SK-N-SH (cell line): ENCODE measurements around the gene SPSB3.

Experiments used
- ELF1 ChIP-seq: IDR thresholded peaks from 2 replicates; pipeline ENCODE4 v1.4.0; 2012
- FOXJ3 ChIP-seq: sonication (generic); formaldehyde crosslinking; IDR thresholded peaks from 2 replicates; pipeline ENCODE4 v1.5.1; 2020; ENCODE audit warnings: mild to moderate bottlenecking, missing genetic modification reagents
- FOXM1 ChIP-seq: IDR thresholded peaks from 2 replicates; pipeline ENCODE4 v1.4.0; 2012; ENCODE audit warnings: low read depth, mild to moderate bottlenecking
- POLR2AphosphoS5 ChIP-seq: IDR thresholded peaks from 2 replicates; pipeline ENCODE4 v1.6.1; 2012; ENCODE audit warnings: low read depth, low read length
- RXRA ChIP-seq: IDR thresholded peaks from 2 replicates; pipeline ENCODE4 v1.4.0; 2012; ENCODE audit warnings: low read depth, mild to moderate bottlenecking, borderline replicate concordance
- TAF1 ChIP-seq: IDR thresholded peaks from 2 replicates; pipeline ENCODE4 v1.6.1; 2012; ENCODE audit warnings: low read depth, mild to moderate bottlenecking, low read length, moderate library complexity, borderline replicate concordance
- TEAD4 ChIP-seq: IDR thresholded peaks from 2 replicates; pipeline ENCODE4 v1.4.0; 2012; ENCODE audit warnings: mild to moderate bottlenecking, borderline replicate concordance; ENCODE audit not compliant: insufficient read depth
- YY1 ChIP-seq: IDR thresholded peaks from 2 replicates; pipeline ENCODE4 v1.4.0; 2012; ENCODE audit warnings: low read depth, mild to moderate bottlenecking
- TF ChIP-seq, protein P1 (sequence below): fragments of 200-600 bp; sonication (generic); IDR thresholded peaks from 2 replicates; pipeline ENCODE4 v1.6.1; 2017; ENCODE audit warnings: antibody characterized with exemption, mild to moderate bottlenecking, moderate library complexity

DNA sequence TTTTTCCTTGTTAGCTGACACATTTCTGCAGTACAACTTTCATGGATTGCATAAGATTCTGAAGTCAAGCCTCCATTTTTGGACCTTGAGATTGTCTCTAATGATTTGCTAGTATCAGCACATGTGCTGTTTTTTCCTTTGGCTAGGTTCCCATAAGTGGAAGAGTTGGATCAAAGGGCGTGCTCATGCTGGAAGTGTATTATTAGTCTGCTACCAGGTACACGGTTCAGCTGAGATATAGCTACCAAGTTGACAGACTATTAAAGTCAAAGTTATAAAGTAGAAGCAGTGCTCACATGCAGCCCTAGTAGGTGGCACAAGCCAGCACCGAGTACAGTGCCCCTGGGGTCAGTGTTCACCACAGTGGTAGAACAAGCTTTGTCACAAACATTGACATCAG is 47.8 kb upstream of the SPSB3 start:
- no peak for TF ChIP-seq ELF1
- TF ChIP-seq, protein P1, sequence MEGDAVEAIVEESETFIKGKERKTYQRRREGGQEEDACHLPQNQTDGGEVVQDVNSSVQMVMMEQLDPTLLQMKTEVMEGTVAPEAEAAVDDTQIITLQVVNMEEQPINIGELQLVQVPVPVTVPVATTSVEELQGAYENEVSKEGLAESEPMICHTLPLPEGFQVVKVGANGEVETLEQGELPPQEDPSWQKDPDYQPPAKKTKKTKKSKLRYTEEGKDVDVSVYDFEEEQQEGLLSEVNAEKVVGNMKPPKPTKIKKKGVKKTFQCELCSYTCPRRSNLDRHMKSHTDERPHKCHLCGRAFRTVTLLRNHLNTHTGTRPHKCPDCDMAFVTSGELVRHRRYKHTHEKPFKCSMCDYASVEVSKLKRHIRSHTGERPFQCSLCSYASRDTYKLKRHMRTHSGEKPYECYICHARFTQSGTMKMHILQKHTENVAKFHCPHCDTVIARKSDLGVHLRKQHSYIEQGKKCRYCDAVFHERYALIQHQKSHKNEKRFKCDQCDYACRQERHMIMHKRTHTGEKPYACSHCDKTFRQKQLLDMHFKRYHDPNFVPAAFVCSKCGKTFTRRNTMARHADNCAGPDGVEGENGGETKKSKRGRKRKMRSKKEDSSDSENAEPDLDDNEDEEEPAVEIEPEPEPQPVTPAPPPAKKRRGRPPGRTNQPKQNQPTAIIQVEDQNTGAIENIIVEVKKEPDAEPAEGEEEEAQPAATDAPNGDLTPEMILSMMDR, result no peak
- TF ChIP-seq POLR2AphosphoS5, result no peak
- TF ChIP-seq FOXM1, result no peak
- TF ChIP-seq TAF1, result no peak
- TF ChIP-seq TEAD4, result no peak
- TF ChIP-seq RXRA, result no peak
- TF ChIP-seq YY1, result no peak
- no peak for TF ChIP-seq FOXJ3 (CRISPR knock-in tag)
